A549 (cell line): ENCODE measurements around the gene SLC2A6.

Experiments
- CHD2 ChIP-seq: fragments of 150-350 bp; IDR thresholded peaks from 2 replicates; pipeline ENCODE4 v1.6.1; 2014; ENCODE audit warnings: low read length; ENCODE audit not compliant: partially characterized antibody
- CTCF ChIP-seq: fragments of >200 bp; sonication (Bioruptor Twin); formaldehyde crosslinking; IDR thresholded peaks from 3 replicates; pipeline ENCODE4 v1.5.1; 2016
- EP300 ChIP-seq, 2 experiments: fragments of >200 bp; sonication (Bioruptor Twin); formaldehyde crosslinking; IDR thresholded peaks; 2 replicates in 1 of 2; 3 replicates in 1 of 2; pipeline ENCODE4 v1.6.1; 2016 to 2017
- JUNB ChIP-seq: fragments of >200 bp; sonication (Bioruptor Twin); formaldehyde crosslinking; IDR thresholded peaks from 2 replicates; pipeline ENCODE4 v1.6.1; 2016
- MAX ChIP-seq: IDR thresholded peaks from 2 replicates; pipeline ENCODE4 v1.6.1; 2012
- POLR2A ChIP-seq: IDR thresholded peaks from 2 replicates; pipeline ENCODE4 v1.6.1; 2012; ENCODE audit warnings: mild to moderate bottlenecking, low read length
- POLR2AphosphoS2 ChIP-seq: conservative IDR thresholded peaks from 2 replicates; pipeline ENCODE4 v1.6.1; 2012; ENCODE audit warnings: low read length, improper control_type of control experiment, inconsistent platforms
- REST ChIP-seq: fragments of 200-600 bp; sonication (generic); IDR thresholded peaks from 2 replicates; pipeline ENCODE4 v1.6.1; 2016; ENCODE audit warnings: antibody characterized with exemption, mild to moderate bottlenecking, moderate library complexity
- RFX5 ChIP-seq: fragments of 450-650 bp; IDR thresholded peaks from 2 replicates; pipeline ENCODE4 v1.7.1; 2014; ENCODE audit warnings: antibody characterized with exemption, mild to moderate bottlenecking, moderate library complexity

GRCh38 chr9:133476036-133476931 is 2.6 kb downstream of the SLC2A6 start:
- no peak for TF ChIP-seq CHD2
- no peak for TF ChIP-seq JUNB
- no peak for TF ChIP-seq CTCF
- no peak for TF ChIP-seq EP300 (IDR thresholded peaks at IDR 0.05)
- TF ChIP-seq MAX: no peak
- TF ChIP-seq POLR2AphosphoS2: no peak
- no peak for TF ChIP-seq POLR2A
- no peak for TF ChIP-seq REST
- no peak for TF ChIP-seq RFX5
